OCI-LY3 (cell line): Measurements from ENCODE around the gene LOXL1.

Experiments used
- CTCF ChIP-seq: fragments of 200-600, 300-600 bp; sonication (generic); IDR thresholded peaks from 2 replicates; pipeline ENCODE4 v1.5.1; 2014; ENCODE audit warnings: antibody characterized with exemption, low read length, low read depth
- EZH2phosphoT487 ChIP-seq: fragments of 200-600 bp; shearing (Covaris generic); IDR thresholded peaks from 2 replicates; pipeline ENCODE4 v1.6.1; 2018; ENCODE audit warnings: antibody characterized with exemption, mixed run types, low read depth

- TF ChIP-seq CTCF = no peak
- no peak for TF ChIP-seq EZH2phosphoT487
Measured at GRCh38 chr15:73990250-73991005, 64.2 kb downstream of the LOXL1 start.
